CD4-positive, alpha-beta T cell treated with Interleukin-10 for 1 hour (primary cell): ENCODE data around the gene CLCN2.

ENCODE experiments used
- DNase-seq: peaks from one replicate; pipeline ENCODE4 v3.0.0-alpha.2; 2020

The CLCN2 gene

DNA sequence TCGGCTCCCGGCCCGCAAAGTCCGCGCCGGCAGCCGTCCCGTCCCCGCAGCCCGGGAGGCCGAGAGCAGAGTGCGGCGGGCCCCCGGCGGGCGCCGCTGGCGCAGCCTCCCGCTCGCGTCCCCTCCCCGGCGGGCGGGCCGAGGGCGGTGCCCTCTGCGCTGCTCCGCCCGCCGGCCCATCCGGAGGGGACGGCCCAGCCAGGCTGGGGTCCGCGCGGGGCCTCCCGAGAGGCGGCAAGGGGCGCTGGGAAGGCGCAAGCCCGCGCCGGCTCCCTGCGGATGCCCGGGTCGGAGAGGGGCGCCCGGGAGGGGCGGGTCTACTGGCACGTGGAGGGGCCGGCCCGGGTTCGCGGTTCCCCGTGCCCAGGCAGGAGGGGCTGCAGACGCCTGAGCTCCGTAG lies at the start of gene CLCN2, which contains the start of gene POLR2H:
Gene CLCN2, minus strand, starts transcription at position 74 of the 400 bp plus-strand sequence. CDS start 126 bp downstream, outside the sequence.
Gene POLR2H, plus strand, starts transcription at position 179 of the 400 bp plus-strand sequence. CDS start 1,783 bp downstream, outside the sequence.
- DNase-seq: peak; percentile 44

DNA sequence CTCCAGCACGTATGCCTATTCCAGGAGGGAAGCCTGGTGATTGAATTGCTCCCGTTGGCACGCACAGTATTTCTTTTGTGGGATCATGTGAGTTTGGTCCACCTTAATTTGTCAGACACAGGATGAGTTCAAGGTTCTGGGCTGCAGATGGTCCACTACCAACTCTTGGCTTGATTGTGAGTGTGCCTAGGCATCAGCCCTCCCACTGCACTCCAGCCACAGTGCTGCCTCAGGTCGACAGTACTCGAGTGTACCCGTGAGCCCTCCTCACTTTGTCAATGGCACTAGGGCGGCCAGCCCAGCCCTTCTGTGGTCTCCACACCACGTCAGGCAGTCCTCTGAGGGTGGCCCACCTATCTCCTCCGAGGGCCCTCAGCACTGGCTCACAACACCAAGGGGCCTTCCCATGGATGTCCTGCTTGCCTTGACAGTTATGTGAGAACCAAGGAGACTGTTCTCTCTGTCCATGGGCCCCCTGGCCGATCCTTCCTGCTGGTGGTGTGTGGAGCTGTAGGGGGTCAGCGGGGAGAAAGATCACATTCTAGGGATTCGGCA lies 48.6 kb upstream of the CLCN2 start:
- no peak for DNase-seq

DNA sequence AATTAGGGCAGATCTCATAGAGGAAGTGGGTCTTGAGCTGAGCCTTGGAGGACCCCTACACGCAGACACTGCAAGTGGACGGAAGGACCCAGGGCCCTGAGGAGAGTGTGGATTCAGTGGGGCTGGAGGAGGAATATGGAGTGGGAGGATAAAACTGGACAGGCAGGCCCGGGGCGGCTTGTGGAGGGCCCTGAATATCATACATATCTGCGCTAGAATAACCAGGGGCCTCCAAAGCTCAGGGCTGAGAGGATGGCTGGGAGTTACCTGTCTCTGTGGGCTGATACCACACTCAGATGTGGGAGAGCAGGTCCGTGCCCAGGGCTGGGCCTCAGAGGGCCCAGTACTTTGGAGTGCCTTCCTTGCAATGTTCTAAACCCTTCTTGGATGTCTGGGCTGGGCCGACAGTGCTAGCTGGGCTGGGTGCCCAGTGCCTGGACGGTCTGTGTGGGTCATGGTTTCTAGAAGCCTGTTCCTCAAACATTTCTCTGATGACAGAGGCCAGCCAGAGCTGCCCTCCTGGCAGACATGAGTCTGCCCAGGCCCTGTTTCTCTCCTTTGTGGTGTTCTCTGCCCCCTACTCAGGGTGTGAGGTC lies 48.0 kb upstream of the CLCN2 start:
- no peak for DNase-seq

GRCh38 chr3:184405075-184406030 lies 43.9 kb upstream of the CLCN2 start:
- no peak for DNase-seq

DNA sequence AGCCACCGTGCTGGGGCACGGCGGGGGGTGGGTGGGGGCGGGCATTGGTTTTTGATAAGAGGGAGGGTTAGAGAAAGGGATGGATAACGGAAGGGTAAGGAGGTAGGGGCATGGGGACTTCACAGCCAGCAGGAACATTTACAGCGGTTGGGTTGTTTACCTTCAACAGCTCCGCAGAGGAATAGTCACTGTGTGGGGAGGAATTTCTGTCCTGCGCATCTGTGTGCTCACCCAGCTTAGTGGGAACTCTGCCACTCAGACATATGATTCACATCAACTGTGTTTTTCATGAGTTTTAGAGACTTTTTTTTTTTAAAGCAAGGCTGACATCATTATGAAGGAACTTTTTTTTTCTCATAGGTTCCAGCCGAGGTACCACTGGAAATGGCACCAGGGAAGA lies 38.0 kb upstream of the CLCN2 start:
- DNase-seq: no peak

- no peak for DNase-seq
Observed at GRCh38 chr3:184395320-184395660, 33.9 kb upstream of the CLCN2 start.

DNA sequence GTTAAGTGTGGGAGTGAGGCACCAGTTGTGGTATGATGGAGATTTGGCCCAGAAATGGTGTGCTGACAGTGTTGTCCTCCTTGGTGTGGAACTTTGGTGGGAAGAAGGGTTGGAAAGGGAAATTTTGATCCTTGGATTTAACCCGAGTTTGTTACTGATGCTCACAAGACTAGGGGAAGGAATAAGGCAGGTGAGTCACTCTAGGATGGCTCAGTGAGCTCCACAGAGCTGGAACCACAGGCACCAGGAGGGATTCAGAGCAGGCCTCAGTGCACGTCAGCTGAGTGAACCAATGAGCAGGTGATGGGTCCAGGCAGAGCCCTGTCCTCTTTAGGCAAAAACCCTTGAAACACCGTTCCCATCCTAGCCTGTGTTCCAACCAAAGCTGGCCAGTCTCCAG lies 29.9 kb upstream of the CLCN2 start:
- DNase-seq: no peak

GRCh38 chr3:184389935-184390528 lies 28.6 kb upstream of the CLCN2 start:
- DNase-seq: no peak

DNA sequence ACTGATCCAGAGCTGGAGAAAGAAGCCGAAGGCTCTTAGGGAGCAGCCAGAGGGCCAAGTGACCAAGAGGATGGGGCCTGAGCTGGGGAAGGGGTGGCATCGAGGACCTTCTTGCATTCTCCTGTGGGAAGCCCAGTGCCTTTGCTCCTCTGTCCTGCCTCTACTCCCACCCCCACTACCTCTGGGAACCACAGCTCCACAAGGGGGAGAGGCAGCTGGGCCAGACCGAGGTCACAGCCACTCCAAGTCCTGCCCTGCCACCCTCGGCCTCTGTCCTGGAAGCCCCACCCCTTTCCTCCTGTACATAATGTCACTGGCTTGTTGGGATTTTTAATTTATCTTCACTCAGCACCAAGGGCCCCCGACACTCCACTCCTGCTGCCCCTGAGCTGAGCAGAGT lies 28.0 kb upstream of the CLCN2 start:
- DNase-seq: no peak

- DNase-seq: no peak
Observed at GRCh38 chr3:184388936-184389230, 27.5 kb upstream of the CLCN2 start.

- no peak for DNase-seq
Observed at GRCh38 chr3:184388164-184388935, 26.9 kb upstream of the CLCN2 start.

DNA sequence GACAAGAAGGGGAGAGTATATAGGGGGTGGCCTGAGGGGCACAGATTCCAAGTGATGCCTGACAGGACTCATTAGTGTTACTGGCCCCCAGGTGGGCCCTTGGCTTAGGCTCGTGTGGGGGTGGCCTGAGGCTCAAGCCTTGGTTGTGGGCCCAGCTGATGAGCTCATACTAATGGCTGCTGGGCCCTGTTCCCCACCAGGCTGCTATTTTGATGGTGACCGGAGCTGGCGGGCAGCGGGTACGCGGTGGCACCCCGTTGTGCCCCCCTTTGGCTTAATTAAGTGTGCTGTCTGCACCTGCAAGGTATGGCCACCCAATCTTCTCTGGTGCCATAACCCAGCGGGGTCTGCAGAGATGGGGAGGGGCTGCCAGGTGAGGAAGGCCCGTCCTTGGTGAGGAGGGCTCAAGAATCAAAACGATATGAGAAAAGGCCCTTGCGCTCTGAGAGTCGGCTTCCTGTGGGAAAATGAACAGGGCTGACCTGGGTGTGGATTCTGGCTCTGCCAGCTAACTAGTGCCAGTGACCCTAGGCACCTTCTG lies 25.8 kb upstream of the CLCN2 start:
- DNase-seq: no peak

GRCh38 chr3:184386047-184386806 lies 24.8 kb upstream of the CLCN2 start:
- no peak for DNase-seq

- DNase-seq: no peak
Observed at GRCh38 chr3:184384856-184385422, 23.5 kb upstream of the CLCN2 start.

DNA sequence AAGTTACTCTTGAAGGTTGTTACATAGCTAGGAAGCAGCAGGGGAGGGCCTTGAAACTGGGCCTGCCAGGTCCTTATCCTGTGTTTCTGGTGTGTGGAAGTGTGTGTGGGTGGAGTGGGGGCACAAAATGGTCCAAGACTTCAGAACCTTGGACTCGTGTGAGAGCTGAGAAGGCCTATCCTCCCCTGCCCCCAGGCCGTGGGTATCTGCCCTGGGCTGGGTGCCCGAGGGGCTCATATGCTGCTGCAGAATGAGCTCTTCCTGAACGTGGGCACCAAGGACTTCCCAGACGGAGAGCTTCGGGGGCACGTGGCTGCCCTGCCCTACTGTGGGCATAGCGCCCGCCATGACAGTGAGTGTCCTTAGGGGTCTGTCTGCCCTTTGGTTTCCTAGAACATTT lies 22.9 kb upstream of the CLCN2 start:
- no peak for DNase-seq

- DNase-seq: no peak
Observed at GRCh38 chr3:184383033-184383740, 21.8 kb upstream of the CLCN2 start.

- DNase-seq: no peak
Observed at GRCh38 chr3:184382326-184383032, 21.1 kb upstream of the CLCN2 start.

- DNase-seq: no peak
Observed at GRCh38 chr3:184381261-184382224, 20.1 kb upstream of the CLCN2 start.
